Measurements from ENCODE around the gene SRC. TPM values are rescaled to one million over a fixed set of nuclear protein-coding genes. Genes with fewer than 3 reads are reported as not detected.
A peak's percentile ranks its signal among the peaks of the same experiment; 100 is the strongest.

SRC gene
- total RNA-seq, 1 experiment from 2014 or later, result 197 TPM

- Mint-ChIP-seq H3K9me3 (ENCODE audit: unreplicated experiment) (no peaks in the 10 kb centered on the region), H3K36me3 (ENCODE audit: insufficient read depth, unreplicated experiment) (peaks cover 32% of the 10 kb centered on the region), H3K27ac (ENCODE audit: unreplicated experiment) (no peak overlapping the region), H3K27me3 (ENCODE audit: insufficient read depth, unreplicated experiment) (no peaks in the 10 kb centered on the region), H3K4me3 (ENCODE audit: unreplicated experiment) (no peak overlapping the region), H3K4me1 (ENCODE audit: low read depth, unreplicated experiment) (peaks cover 30% of the 10 kb centered on the region)
- Histone ChIP-seq H3K4me1 (peaks cover 26% of the 10 kb centered on the region), H3K9me3 (no peaks in the 10 kb centered on the region), H3K36me3 (ENCODE audit: control insufficient read depth, insufficient read depth, low read length) (peaks cover 10% of the 10 kb centered on the region), H3K27me3 (replicated peaks; ENCODE audit: control insufficient read depth, insufficient read depth, low read length) (no peaks in the 10 kb centered on the region), H3K4me3 (ENCODE audit: low read depth, low read length) (no peak overlapping the region)
- peak in 1 of 2 experiments; percentile 43 for DNase-seq
- intact Hi-C loops (cut with micrococcal nuclease; ENCODE audit: unreplicated experiment), result no loop called here
- ChIA-PET CTCF (no interaction called here), POLR2A (no interaction called here)
- BruUV-seq (replicated peaks), result no TSS peak
- TF ChIP-seq, protein P1, sequence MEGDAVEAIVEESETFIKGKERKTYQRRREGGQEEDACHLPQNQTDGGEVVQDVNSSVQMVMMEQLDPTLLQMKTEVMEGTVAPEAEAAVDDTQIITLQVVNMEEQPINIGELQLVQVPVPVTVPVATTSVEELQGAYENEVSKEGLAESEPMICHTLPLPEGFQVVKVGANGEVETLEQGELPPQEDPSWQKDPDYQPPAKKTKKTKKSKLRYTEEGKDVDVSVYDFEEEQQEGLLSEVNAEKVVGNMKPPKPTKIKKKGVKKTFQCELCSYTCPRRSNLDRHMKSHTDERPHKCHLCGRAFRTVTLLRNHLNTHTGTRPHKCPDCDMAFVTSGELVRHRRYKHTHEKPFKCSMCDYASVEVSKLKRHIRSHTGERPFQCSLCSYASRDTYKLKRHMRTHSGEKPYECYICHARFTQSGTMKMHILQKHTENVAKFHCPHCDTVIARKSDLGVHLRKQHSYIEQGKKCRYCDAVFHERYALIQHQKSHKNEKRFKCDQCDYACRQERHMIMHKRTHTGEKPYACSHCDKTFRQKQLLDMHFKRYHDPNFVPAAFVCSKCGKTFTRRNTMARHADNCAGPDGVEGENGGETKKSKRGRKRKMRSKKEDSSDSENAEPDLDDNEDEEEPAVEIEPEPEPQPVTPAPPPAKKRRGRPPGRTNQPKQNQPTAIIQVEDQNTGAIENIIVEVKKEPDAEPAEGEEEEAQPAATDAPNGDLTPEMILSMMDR (IDR thresholded peaks at IDR 0.05; ENCODE audit: insufficient read depth in 1 of 2, low read depth in 1 of 2, low read length in 1 of 2, severe bottlenecking in 1 of 2, unreplicated experiment in 1 of 2), result no peak
These were observed 15.4 kb downstream of the SRC start for GRCh38 chr20:37361336-37361735.

DNA sequence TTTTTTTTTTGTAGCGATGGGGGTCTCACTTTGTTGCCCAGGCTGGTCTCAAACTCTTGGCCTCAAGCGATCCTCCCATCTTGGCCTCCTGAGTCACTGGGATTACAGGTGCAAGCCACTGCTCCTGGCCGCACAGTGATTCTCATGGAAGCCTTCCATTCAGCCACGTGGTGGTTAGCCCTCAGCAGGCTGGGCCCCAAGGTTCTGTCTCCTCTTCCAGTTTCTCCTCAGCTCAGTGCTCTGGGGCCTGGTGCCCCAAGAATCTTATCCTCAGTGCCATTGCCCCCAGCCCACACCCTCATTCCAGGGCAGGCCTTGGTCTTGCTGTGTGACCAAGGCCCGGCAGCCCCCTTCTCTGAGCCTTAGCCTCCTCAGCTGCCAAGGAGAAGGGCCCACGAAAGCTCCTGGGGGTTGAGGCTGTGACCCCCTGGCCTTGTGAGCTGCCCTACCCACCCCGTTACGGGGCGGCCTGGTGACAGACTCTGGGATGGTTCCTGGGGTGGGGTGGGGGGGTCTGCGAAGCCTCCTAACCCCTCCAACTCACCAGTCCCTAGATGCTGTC, 16.4 kb downstream of the SRC start:
- intact Hi-C loops (cut with micrococcal nuclease; ENCODE audit: unreplicated experiment), result no loop called here
- H3K36me3 ChIP-seq (ENCODE audit: control insufficient read depth, insufficient read depth, low read length), result peaks cover 10% of the 10 kb centered on the region
- Mint-ChIP-seq H3K27me3 (ENCODE audit: insufficient read depth, unreplicated experiment) (no peaks in the 10 kb centered on the region), H3K4me3 (ENCODE audit: unreplicated experiment) (no peak overlapping the region), H3K9me3 (ENCODE audit: unreplicated experiment) (no peaks in the 10 kb centered on the region), H3K36me3 (ENCODE audit: insufficient read depth, unreplicated experiment) (peaks cover 40% of the 10 kb centered on the region), H3K27ac (ENCODE audit: unreplicated experiment) (peak overlapping the region; percentile 5), H3K4me1 (ENCODE audit: low read depth, unreplicated experiment) (peaks cover 28% of the 10 kb centered on the region)
- no peaks in the 10 kb centered on the region for H3K9me3 ChIP-seq
- TF ChIP-seq, protein P1 (IDR thresholded peaks at IDR 0.05; ENCODE audit: insufficient read depth in 1 of 2, low read depth in 1 of 2, low read length in 1 of 2, severe bottlenecking in 1 of 2, unreplicated experiment in 1 of 2), result no peak
- no peaks in the 10 kb centered on the region for H3K27me3 ChIP-seq (replicated peaks; ENCODE audit: control insufficient read depth, insufficient read depth, low read length)
- peak in 1 of 2 experiments; percentile 36 for DNase-seq
- ChIA-PET POLR2A (no interaction called here), CTCF (interaction anchor here (0.7 to 0.8 kb wide), 2 partner anchors 18 kb away, joined by 3 to 4 read pairs; no protein-coding TSS in a partner anchor)
- H3K4me3 ChIP-seq (ENCODE audit: low read depth, low read length), result no peak overlapping the region
- no TSS peak for BruUV-seq (replicated peaks)
- peaks cover 26% of the 10 kb centered on the region for H3K4me1 ChIP-seq

GRCh38 chr20:37362821-37363220, 16.9 kb downstream of the SRC start:
- intact Hi-C loops (cut with micrococcal nuclease; ENCODE audit: unreplicated experiment), result no loop called here
- Mint-ChIP-seq H3K9me3 (ENCODE audit: unreplicated experiment) (no peaks in the 10 kb centered on the region), H3K36me3 (ENCODE audit: insufficient read depth, unreplicated experiment) (peaks cover 41% of the 10 kb centered on the region), H3K27ac (ENCODE audit: unreplicated experiment) (no peak overlapping the region), H3K4me1 (ENCODE audit: low read depth, unreplicated experiment) (peaks cover 23% of the 10 kb centered on the region), H3K4me3 (ENCODE audit: unreplicated experiment) (no peak overlapping the region), H3K27me3 (ENCODE audit: insufficient read depth, unreplicated experiment) (no peaks in the 10 kb centered on the region)
- H3K9me3 ChIP-seq, result no peaks in the 10 kb centered on the region
- CTCF ChIA-PET, result interaction anchor here (0.7 to 0.8 kb wide), 2 partner anchors 18 kb away, joined by 3 to 4 read pairs; no protein-coding TSS in a partner anchor
- peaks cover 10% of the 10 kb centered on the region for H3K36me3 ChIP-seq (ENCODE audit: control insufficient read depth, insufficient read depth, low read length)
- TF ChIP-seq, protein P1 (IDR thresholded peaks at IDR 0.05; ENCODE audit: insufficient read depth in 1 of 2, low read depth in 1 of 2, low read length in 1 of 2, severe bottlenecking in 1 of 2, unreplicated experiment in 1 of 2), result no peak
- peak in 1 of 2 experiments; percentile 36 for DNase-seq
- POLR2A ChIA-PET, result no interaction called here
- H3K27me3 ChIP-seq (replicated peaks; ENCODE audit: control insufficient read depth, insufficient read depth, low read length), result no peaks in the 10 kb centered on the region
- no TSS peak for BruUV-seq (replicated peaks)
- H3K4me3 ChIP-seq (ENCODE audit: low read depth, low read length), result no peak overlapping the region
- peaks cover 26% of the 10 kb centered on the region for H3K4me1 ChIP-seq

Measured in Caco-2 (cell line).